EH (cell line): ENCODE results near the gene KRT86.

ENCODE experiments used
- DNase-seq: peaks from one replicate; pipeline ENCODE4 v3.0.0-alpha.2; 2015; ENCODE audit warnings: low read depth

KRT86 gene

GRCh38 chr12:52274521-52275120, at the start of gene KRT86:
TSS of gene KRT86 (plus strand) at chr12:52274645. CDS start at chr12:52301917, 27,272 bp downstream.
- DNase-seq = no peak

DNA sequence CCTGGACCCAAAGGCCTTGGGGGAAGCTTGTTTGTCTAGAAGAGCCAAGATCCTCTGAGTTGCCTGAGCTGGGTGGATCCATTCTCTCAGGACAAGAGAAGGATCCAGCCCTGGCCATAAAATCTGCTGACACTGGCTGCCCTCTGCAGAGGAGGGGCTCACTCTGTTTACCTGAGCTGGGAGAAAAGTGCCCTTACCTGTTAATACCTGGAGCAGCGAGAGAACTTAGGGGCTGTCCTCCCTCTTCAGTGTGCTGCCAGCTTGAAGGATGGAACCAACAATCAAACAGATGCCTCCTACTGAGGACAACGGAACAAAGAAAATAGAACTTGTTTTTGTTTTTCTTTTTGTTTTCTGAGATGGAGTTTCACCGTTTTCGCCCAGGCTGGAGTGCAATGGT, 48.7 kb upstream of the KRT86 start:
- DNase-seq = no peak

- no peak for DNase-seq
Observed at GRCh38 chr12:52226446-52226845, 48.0 kb upstream of the KRT86 start.

DNA sequence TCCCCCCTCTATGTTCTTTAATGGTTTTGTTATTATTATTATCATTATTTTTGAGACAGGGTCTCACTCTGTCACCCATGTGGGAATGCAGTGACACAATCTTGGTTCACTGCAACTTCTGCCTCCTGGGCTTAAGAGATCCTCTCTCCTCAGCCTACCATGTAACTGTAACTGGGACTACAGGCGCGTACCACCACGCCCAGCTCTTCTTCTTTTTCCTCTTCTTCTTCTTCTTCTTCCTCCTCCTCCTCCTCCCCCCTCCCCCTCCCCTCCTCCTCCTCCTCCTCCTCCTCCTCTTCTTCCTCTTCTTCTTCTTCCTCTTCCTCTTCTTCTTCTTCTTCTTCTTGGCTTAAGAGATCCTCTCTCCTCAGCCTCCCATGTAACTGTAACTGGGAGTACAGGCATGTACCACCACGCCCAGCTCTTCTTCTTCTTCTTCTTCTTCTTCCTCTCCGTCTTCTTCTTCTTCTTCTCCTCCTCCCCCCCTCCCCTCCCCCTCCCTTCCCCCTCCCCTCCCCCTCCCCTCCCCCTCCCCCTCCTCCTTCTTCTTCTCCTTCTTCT, 46.8 kb upstream of the KRT86 start:
- no peak for DNase-seq

DNA sequence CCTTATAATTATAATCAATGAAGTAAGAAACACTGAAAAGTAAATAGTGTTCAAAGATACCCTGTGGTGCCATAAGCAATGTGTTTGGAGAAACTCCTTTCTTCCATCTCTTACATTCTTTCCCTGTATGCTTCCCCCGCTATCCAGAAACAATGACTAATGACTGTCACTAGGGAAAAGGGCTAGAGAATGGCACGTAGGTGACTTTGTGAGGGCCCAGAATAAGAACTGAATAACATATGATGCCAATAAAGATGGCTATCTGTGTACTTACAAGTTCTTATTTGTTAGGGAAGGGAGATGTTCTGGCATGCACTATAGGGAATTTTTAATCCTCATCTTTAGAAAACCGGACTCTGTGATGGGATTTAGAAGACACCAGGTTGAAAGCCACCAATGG, 46.1 kb upstream of the KRT86 start:
- DNase-seq = peak; percentile 73

GRCh38 chr12:52228931-52229330, 45.5 kb upstream of the KRT86 start:
- no peak for DNase-seq

GRCh38 chr12:52229836-52230343, 44.6 kb upstream of the KRT86 start:
- DNase-seq = no peak

DNA sequence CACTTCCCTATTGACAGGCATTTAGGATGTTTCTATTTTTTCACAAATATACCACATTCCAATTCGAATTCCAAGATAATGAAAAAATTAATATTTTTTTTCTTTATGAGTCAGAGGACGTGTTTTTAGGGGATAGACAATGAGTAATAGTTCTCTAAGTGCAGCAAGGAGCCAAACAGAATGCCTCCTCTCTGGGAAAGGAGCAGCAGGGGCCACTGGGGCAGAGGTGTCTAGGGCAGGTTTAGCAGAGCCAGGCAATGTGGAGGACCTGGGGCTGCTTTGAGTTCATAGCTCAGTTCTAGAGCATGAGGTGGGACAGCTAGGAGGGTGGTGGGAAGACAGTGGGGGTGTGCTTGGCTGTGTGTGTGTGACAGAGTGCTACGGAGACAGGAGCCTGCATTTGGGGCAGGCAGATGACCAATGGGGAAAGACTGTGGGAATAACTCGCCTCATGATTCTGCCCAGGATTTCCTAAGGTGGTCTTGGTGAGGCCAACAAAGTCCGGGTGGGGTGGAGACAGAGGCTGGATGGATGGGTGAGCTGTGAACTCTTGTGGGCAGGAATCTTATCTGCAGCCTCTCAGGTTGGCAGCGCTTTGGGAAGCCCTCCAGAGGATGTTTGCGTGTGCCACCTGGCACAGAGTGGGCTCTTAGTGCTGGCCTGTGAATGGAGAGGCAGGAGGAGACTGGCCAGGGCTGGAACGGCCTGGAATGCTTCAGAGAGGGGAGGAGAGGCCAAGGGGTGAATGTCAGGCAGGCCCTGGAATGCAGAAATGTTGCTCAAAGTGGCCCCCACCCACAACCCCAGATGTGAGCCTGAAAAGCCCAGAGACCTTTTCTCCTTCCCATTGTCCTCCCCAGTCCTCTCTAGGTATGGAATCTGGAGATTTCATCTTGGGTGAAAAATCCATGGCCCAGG, 43.8 kb upstream of the KRT86 start:
- DNase-seq = peak; percentile 95

DNA sequence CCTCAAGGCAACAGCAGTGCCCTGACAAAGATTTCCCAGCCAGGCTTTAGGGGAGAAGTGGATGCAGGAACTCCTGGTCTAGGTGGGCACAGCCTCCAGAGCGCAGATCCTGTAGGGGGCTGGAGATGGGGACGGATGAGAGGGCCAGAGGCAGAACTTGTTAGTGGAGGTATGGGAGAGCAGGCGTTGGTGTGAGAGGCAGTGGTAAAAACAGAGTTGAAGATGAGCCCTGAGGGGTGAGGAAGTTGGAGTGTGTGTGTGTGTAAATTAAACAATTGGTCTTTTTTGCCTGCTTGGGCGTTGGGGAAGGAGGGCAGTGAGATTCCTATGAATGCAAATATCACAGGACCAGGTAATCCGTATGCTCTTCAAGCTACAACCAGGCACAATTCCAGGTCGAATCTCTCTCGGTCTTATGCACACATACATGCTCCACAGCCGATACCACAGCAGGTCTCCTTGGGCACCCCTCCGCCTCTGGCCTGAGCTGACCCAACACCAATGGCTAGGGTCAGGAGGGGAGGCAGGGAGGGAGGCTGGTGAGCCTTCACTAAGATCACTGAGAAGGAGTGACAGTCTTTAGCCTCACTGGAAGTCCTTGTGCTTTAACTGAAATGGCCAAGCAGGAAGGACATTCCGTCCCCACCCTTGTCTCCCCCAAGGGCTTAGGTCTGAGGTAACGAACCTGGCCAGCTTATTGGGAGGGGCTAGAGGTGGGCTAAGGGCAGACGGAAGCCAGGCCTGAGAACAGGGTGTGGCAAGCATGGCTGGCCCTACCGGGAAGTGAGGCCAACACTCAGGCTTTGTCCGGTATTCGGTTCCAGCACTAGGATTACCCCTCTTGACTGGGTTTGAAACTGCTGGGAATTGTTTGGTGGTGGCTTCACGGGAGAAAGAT, 42.9 kb upstream of the KRT86 start:
- DNase-seq = no peak

- no peak for DNase-seq
Observed at GRCh38 chr12:52232203-52232673, 42.2 kb upstream of the KRT86 start.

- DNase-seq = peak; percentile 71
Observed at GRCh38 chr12:52232674-52233461, 41.6 kb upstream of the KRT86 start, which contains the start of gene KRT7. TSS of gene KRT7 (plus strand) at chr12:52233243. CDS start at chr12:52233297, 54 bp downstream.

- peak; percentile 43 for DNase-seq
Observed at GRCh38 chr12:52233462-52234207, 40.8 kb upstream of the KRT86 start.

DNA sequence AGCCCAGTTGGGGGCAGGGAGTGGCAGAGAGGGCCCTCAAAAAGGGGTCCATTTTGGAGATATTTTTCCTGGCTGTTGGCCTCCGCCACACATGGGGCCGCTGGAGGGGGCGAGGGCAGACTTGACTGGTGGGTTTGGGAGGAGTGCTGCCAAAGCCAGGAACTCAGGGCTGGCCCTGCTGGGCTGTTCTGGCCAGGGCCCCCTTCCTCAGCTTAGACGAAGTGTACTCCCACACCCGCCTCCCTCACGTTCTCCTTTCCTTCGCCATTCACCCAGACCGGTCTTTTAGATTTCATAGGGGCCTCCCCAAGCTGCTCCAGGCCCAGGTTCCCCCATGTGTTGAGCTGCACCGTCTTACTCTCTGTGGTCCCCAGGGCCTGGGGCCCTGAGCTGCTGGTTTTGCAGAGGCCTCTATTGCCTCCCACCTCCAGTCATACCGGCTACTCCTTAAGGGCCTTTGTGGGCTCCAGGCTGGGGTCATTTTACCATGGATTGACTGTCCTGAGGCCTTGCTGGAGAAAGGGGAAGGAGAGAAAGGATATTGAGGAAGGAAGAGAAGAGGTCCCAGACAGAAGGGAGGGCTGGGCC, 40.1 kb upstream of the KRT86 start:
- no peak for DNase-seq

- DNase-seq = peak; percentile 64
Observed at GRCh38 chr12:52235001-52235764, 39.3 kb upstream of the KRT86 start.

- DNase-seq = no peak
Observed at GRCh38 chr12:52235822-52236361, 38.6 kb upstream of the KRT86 start.

GRCh38 chr12:52236386-52237050, 37.9 kb upstream of the KRT86 start:
- no peak for DNase-seq

- DNase-seq = no peak
Observed at GRCh38 chr12:52238207-52238840, 36.1 kb upstream of the KRT86 start.
